Right lobe of liver (tissue), 6 donors: ENCODE results near the gene USP7. TPM values are rescaled to one million over a fixed set of nuclear protein-coding genes. Genes with fewer than 3 reads are reported as not detected.

Experiments used
- ATAC-seq, 4 donors: fragments of 200-7000 bp; cut with Tn5 transposase; one replicate each; pipeline ENCODE4 v1.9.1; 2020; ENCODE audit warnings: mild to moderate bottlenecking in 4 of 4, moderate library complexity in 4 of 4
- DNase-seq, 3 donors: peaks; one replicate each; pipeline ENCODE4 v3.0.0-alpha.2; 2020
- H3K27ac ChIP-seq, 3 donors: fragments of 200-600 bp; one replicate each; pipeline ENCODE4 v1.8.0; 2022
- H3K27me3 ChIP-seq, 2 donors: fragments of 200-600 bp; one replicate each; pipeline ENCODE4 v1.8.0; 2022
- H3K36me3 ChIP-seq, 4 donors: fragments of 200-600 bp; sonication (generic) in 1 of 4; one replicate each; pipeline versions ENCODE4 v1.5.1 to v1.8.0; 2017 to 2022; ENCODE audit warnings: control low read depth in 1 of 4
- H3K4me1 ChIP-seq, 4 donors: fragments of 200-600 bp; sonication (generic) in 1 of 4; one replicate each; pipeline versions ENCODE4 v1.5.1 to v1.8.0; 2017 to 2022; ENCODE audit warnings: control low read depth in 1 of 4
- H3K4me3 ChIP-seq, 3 donors: fragments of 200-600 bp; one replicate each; pipeline ENCODE4 v1.8.0; 2022
- H3K9me3 ChIP-seq, 4 donors: fragments of 200-600 bp; sonication (generic) in 1 of 4; one replicate each; pipeline versions ENCODE4 v1.5.1 to v1.8.0; 2017 to 2022; ENCODE audit warnings: control low read depth in 1 of 4
- POLR2A ChIP-seq: fragments of 450-650 bp; IDR thresholded peaks from one replicate; pipeline ENCODE4 v1.6.1; 2017; ENCODE audit warnings: antibody characterized with exemption, mild to moderate bottlenecking
- WGBS: methylation state at CpG from one replicate; pipeline ENCODE4 v1.1.6; 2018; ENCODE audit warnings: low coverage, low lambda C conversion rate; ENCODE audit not compliant: insufficient coverage; ENCODE audit errors: missing lambda C conversion rate; 5-methylcytosine and 5-hydroxymethylcytosine counted together
- intact Hi-C, 2 donors: fragments of 100-400 bp; cut with DNase I; formaldehyde crosslinking; loops; one replicate each; pipeline versions ENCODE4 v1.11.2 to v1.14.1; 2022
- total RNA-seq, 6 experiments: library from RNA; depleted of rRNA in 2 of 6; stranded (reverse); fragments of >200 nt in 2 of 6; fragmentation: NEBNext Ultra II Directional in 3 of 6; extraction: Animal tissue kit (Norgen Biotek cat#: 25700) in 3 of 6; gene quantifications; one replicate each; pipeline versions ENCODE4 v1.1.0 to v1.2.4, GENCODE V29; 2016 to 2023
- TF ChIP-seq, protein P1 (sequence below), 4 donors: fragments of 200-600 bp in 3 of 4; fragments of 450-650 bp in 1 of 4; IDR thresholded peaks; one replicate each; pipeline versions ENCODE4 v1.5.1 to v1.8.0; 2016 to 2022; ENCODE audit warnings: antibody characterized with exemption in 4 of 4, mild to moderate bottlenecking in 2 of 4
- donor health status: DM: no; HTN: yes; CAD: no.
- donor health status: DM: no; HTN: no; CAD: no.
- donor health status: DM: no; HTN: no; CAD: no.
- donor health status: DM: no; HTN: yes; CAD: no.
- donor health status: DM: no; HTN: yes; CAD: no.

USP7 gene
- total RNA-seq, 6 experiments from 2014 or later = 46.8 to 55.8 (median 49.1) TPM

DNA sequence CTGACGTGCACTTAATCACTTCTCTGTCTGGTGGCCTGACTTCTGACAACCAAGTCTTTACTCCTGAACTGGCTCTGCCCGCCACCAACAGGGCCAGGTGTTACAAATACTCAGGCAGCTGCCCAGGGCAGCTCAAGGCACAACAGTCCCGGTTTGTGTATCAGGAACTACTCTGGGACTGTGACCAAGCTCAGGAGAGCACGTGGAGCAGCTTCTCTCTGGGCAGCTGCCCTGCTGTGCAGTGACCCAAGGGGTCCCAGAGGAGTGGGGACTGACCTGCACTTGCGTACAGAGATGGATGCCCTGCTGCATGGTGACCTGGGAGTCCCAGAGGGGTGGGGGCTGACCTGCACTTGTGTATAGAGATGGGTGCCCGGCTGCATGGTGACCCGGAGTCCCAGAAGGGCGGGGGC lies 59.7 kb downstream of the USP7 start:
- TF ChIP-seq POLR2A = no peak
- TF ChIP-seq, protein P1, sequence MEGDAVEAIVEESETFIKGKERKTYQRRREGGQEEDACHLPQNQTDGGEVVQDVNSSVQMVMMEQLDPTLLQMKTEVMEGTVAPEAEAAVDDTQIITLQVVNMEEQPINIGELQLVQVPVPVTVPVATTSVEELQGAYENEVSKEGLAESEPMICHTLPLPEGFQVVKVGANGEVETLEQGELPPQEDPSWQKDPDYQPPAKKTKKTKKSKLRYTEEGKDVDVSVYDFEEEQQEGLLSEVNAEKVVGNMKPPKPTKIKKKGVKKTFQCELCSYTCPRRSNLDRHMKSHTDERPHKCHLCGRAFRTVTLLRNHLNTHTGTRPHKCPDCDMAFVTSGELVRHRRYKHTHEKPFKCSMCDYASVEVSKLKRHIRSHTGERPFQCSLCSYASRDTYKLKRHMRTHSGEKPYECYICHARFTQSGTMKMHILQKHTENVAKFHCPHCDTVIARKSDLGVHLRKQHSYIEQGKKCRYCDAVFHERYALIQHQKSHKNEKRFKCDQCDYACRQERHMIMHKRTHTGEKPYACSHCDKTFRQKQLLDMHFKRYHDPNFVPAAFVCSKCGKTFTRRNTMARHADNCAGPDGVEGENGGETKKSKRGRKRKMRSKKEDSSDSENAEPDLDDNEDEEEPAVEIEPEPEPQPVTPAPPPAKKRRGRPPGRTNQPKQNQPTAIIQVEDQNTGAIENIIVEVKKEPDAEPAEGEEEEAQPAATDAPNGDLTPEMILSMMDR (IDR thresholded peaks at IDR 0.05) = no peak
- Histone ChIP-seq H3K36me3 (peaks cover 17 to 95% (median 50%) of the 10 kb centered on the region in 4 donors), H3K27ac (no peak overlapping the region), H3K27me3 (no peaks in the 10 kb centered on the region), H3K4me3 (no peak overlapping the region), H3K9me3 (no peaks in the 10 kb centered on the region), H3K4me1 (no peaks in the 10 kb centered on the region)
- intact Hi-C loops = no loop called here
- no peak for DNase-seq
- ATAC-seq = peak in 1 of 4 donors; percentile 37
- WGBS = 83% methylated on average over 1 of the region's 8 CpGs

DNA sequence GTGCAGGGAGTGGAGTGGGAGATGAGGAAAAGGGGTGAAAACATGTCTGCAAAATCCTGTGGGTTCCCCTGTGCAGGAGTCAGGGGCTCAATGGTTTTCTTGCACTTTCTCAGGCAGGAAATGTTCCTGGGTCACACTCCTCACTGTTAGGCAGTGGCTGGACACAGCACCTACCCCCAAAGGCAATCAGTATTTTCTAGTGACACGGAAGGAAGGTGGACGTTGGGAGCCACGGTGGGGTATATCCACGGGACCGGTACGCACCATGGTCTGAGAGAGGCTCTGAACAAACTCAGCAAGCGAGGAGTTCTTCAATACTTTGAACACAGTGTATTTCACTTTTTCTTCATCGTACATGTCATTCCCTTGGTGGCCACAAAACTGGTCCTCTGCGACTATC lies 60.7 kb downstream of the USP7 start:
- H3K4me1 ChIP-seq = no peaks in the 10 kb centered on the region
- DNase-seq (no peak), ATAC-seq (no peak)
- H3K36me3 ChIP-seq = peaks cover 18 to 96% (median 50%) of the 10 kb centered on the region in 4 donors
- WGBS = 85% methylated on average over 8 of the region's 9 CpGs
- H3K27ac ChIP-seq = no peak overlapping the region
- no peaks in the 10 kb centered on the region for H3K27me3 ChIP-seq
- H3K9me3 ChIP-seq = no peaks in the 10 kb centered on the region
- no peak overlapping the region for H3K4me3 ChIP-seq
- intact Hi-C loops = no loop called here
- TF ChIP-seq POLR2A = no peak
- TF ChIP-seq, protein P1 (IDR thresholded peaks at IDR 0.05) = no peak

DNA sequence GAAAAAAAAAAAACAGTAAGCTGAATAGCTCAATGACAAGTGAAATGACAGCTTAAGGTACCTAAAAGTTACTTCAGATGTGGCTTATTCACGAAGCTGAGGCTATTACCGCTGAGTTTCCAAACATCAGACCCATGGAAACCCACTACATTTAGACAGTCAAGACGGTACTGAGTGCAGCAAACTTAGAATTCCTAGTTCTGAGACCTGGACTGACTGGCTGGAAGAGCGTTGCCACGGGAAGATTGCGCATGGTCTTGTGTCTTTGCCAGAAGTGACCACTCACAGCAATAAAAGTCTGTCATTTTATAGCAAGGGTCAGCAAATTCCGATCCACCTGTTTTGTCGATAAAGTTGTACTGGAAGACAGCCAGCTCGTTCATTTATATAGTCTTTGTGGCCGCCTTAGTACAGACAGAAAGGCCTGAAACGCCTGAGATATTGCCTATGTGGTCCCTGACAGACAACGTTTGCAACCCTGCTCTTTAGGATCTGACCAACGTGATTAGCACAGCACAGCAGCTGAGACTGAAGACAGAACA lies 62.3 kb downstream of the USP7 start:
- ATAC-seq (no peak), DNase-seq (no peak)
- intact Hi-C loops = no loop called here
- no peaks in the 10 kb centered on the region for H3K27me3 ChIP-seq
- TF ChIP-seq, protein P1 (IDR thresholded peaks at IDR 0.05) = no peak
- no peak for TF ChIP-seq POLR2A
- peaks cover 22 to 98% (median 53%) of the 10 kb centered on the region in 4 donors for H3K36me3 ChIP-seq
- WGBS = 77% methylated on average over 7 of the region's 13 CpGs
- no peaks in the 10 kb centered on the region for H3K4me1 ChIP-seq
- no peak overlapping the region for H3K4me3 ChIP-seq
- no peaks in the 10 kb centered on the region for H3K9me3 ChIP-seq
- no peak overlapping the region for H3K27ac ChIP-seq

DNA sequence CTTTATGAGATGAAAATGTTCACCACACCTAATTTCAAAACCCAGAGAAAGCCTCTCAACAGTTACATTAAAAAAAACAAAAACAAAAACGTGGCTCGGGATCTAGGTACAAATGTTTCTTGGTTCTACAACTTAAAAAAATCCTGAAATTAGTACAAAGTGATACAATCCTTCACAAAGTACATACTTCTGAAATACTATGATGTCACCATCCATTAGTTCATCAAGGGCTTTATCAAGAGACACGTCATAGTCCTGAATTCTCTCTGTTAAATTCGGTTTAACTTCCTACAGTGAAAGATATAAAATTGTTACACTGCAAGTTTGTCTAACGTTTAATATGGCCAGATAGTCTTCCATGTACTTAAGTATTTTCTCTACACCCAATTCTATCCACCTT lies 63.4 kb downstream of the USP7 start:
- no peak for TF ChIP-seq POLR2A
- TF ChIP-seq, protein P1 (IDR thresholded peaks at IDR 0.05) = no peak
- ATAC-seq = no peak

More for the DNA sequence above, 63.4 kb downstream of the USP7 start:
- Histone ChIP-seq H3K36me3 (peaks cover 23 to 98% (median 56%) of the 10 kb centered on the region in 4 donors), H3K27me3 (no peaks in the 10 kb centered on the region), H3K9me3 (no peaks in the 10 kb centered on the region), H3K4me3 (no peak overlapping the region), H3K27ac (no peak overlapping the region), H3K4me1 (no peaks in the 10 kb centered on the region)
- DNase-seq = no peak
- intact Hi-C loops = no loop called here
- WGBS = 70% methylated on average over 5 of the region's 5 CpGs
